Calu3 (cell line): ENCODE data around the gene SLCO2B1. TPM values are rescaled to one million over a fixed set of nuclear protein-coding genes. Genes with fewer than 3 reads are reported as not detected.

Source experiments
- BruUV-seq: library from RNA; stranded (reverse); fragments of 400-500 nt; replicated peaks from 2 replicates; lab custom pipeline; 2021; lab: Mats Ljungman, UMichigan
- CTCF ChIA-PET: fragments of 300-600 bp; sonication (Branson Sonifier 250); formaldehyde crosslinking; loops from one replicate; lab custom pipeline; 2022; ENCODE audit warnings: antibody characterized with exemption; lab: Charles Lee
- DNase-seq: peaks from one replicate; pipeline ENCODE4 v3.0.0; 2022
- H3K27ac Mint-ChIP-seq: one replicate; pipeline ENCODE4 v1.8.0; 2022; ENCODE audit warnings: mixed read lengths; ENCODE audit not compliant: unreplicated experiment
- H3K27me3 Mint-ChIP-seq: one replicate; pipeline ENCODE4 v1.8.0; 2022; ENCODE audit warnings: mixed read lengths; ENCODE audit not compliant: unreplicated experiment
- H3K36me3 Mint-ChIP-seq: one replicate; pipeline ENCODE4 v1.8.0; 2022; ENCODE audit warnings: mild to moderate bottlenecking, moderate library complexity, mixed read lengths; ENCODE audit not compliant: insufficient read depth, unreplicated experiment
- H3K4me1 Mint-ChIP-seq: one replicate; pipeline ENCODE4 v1.8.0; 2022; ENCODE audit warnings: mild to moderate bottlenecking, low read depth, mixed read lengths; ENCODE audit not compliant: unreplicated experiment
- H3K4me3 Mint-ChIP-seq: one replicate; pipeline ENCODE4 v1.8.0; 2022; ENCODE audit warnings: mild to moderate bottlenecking, low read depth, moderate library complexity, mixed read lengths; ENCODE audit not compliant: unreplicated experiment
- H3K9me3 Mint-ChIP-seq: one replicate; pipeline ENCODE4 v1.8.0; 2022; ENCODE audit warnings: low read depth, mixed read lengths; ENCODE audit not compliant: unreplicated experiment
- CTCF ChIP-seq: fragments of 200-600 bp; IDR thresholded peaks from one replicate; pipeline ENCODE4 v1.8.0; 2022; ENCODE audit warnings: antibody characterized with exemption; ENCODE audit not compliant: unreplicated experiment
- intact Hi-C: fragments of 100-400 bp; cut with micrococcal nuclease; formaldehyde crosslinking; loops from one replicate; pipeline ENCODE4 v1.10.0; 2022; ENCODE audit not compliant: unreplicated experiment
- total RNA-seq: library from RNA; stranded (reverse); gene quantifications from 2 replicates; pipeline ENCODE4 v1.2.3, GENCODE V29; 2022

The SLCO2B1 gene
- total RNA-seq, 1 experiment from 2014 or later: 0.31 TPM

GRCh38 chr11:75160220-75160757 is 9.4 kb downstream of the SLCO2B1 start:
- CTCF ChIA-PET: interaction anchor here (0.6 to 1.3 kb wide), 3 partner anchors 11 to 169 kb away, joined by 3 to 5 read pairs (median 3); no protein-coding TSS in a partner anchor
- DNase-seq: no peak
- H3K27me3 Mint-ChIP-seq: peaks cover 17% of the 10 kb centered on the region
- H3K36me3 Mint-ChIP-seq: no peaks in the 10 kb centered on the region
- H3K27ac Mint-ChIP-seq: no peak overlapping the region
- intact Hi-C loops: no loop called here
- peaks cover 6% of the 10 kb centered on the region for H3K9me3 Mint-ChIP-seq
- H3K4me1 Mint-ChIP-seq: peaks cover 27% of the 10 kb centered on the region
- BruUV-seq: no TSS peak
- TF ChIP-seq CTCF: no peak
- H3K4me3 Mint-ChIP-seq: no peak overlapping the region

GRCh38 chr11:75160880-75161279 is 10.0 kb downstream of the SLCO2B1 start:
- Mint-ChIP-seq H3K9me3 (peaks cover 6% of the 10 kb centered on the region), H3K36me3 (no peaks in the 10 kb centered on the region), H3K4me3 (no peak overlapping the region), H3K27ac (no peak overlapping the region), H3K4me1 (peaks cover 23% of the 10 kb centered on the region), H3K27me3 (peaks cover 17% of the 10 kb centered on the region)
- DNase-seq: no peak
- CTCF ChIA-PET: no interaction called here
- no peak for TF ChIP-seq CTCF
- intact Hi-C loops: no loop called here
- BruUV-seq: no TSS peak

- Mint-ChIP-seq H3K27me3 (peaks cover 17% of the 10 kb centered on the region), H3K9me3 (peaks cover 6% of the 10 kb centered on the region), H3K4me3 (no peak overlapping the region), H3K27ac (no peak overlapping the region), H3K4me1 (peaks cover 17% of the 10 kb centered on the region), H3K36me3 (no peaks in the 10 kb centered on the region)
- BruUV-seq: no TSS peak
- DNase-seq: no peak
- no peak for TF ChIP-seq CTCF
- intact Hi-C loops: no loop called here
- CTCF ChIA-PET: no interaction called here
Observed at GRCh38 chr11:75161506-75162095, 10.7 kb downstream of the SLCO2B1 start.

GRCh38 chr11:75162954-75163353 is 12.0 kb downstream of the SLCO2B1 start:
- DNase-seq: no peak
- Mint-ChIP-seq H3K27me3 (peaks cover 29% of the 10 kb centered on the region), H3K27ac (no peak overlapping the region), H3K4me1 (peaks cover 17% of the 10 kb centered on the region), H3K36me3 (no peaks in the 10 kb centered on the region), H3K9me3 (peaks cover 6% of the 10 kb centered on the region), H3K4me3 (no peak overlapping the region)
- TF ChIP-seq CTCF: no peak
- intact Hi-C loops: no loop called here
- no TSS peak for BruUV-seq
- CTCF ChIA-PET: interaction anchor here (0.7 kb wide), 1 partner anchor 152 kb away, joined by 3 read pairs; no protein-coding TSS in a partner anchor
